ENCODE data around the gene FSCN2.

DNA sequence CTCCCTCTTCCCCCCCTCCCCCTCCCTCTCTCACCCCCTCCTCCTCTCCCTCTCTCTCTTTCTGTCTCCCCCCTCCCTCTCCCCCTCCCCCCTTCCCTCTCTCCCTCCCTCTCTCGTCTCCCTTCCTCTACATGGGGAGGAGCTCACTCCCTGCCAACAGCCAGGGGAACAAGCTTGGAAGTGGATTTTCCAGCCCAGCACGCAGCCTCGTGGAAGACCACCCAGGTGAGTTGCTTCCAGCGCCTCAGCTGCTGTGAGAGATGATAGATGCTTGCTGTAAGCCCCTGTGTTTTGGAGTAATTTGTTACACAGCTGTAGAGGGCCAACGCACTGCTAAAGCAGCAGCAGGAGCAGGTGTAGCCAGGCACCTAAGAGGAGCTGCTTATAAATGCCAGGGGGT lies 36.4 kb upstream of the FSCN2 start:
- TF ChIP-seq, protein P1, sequence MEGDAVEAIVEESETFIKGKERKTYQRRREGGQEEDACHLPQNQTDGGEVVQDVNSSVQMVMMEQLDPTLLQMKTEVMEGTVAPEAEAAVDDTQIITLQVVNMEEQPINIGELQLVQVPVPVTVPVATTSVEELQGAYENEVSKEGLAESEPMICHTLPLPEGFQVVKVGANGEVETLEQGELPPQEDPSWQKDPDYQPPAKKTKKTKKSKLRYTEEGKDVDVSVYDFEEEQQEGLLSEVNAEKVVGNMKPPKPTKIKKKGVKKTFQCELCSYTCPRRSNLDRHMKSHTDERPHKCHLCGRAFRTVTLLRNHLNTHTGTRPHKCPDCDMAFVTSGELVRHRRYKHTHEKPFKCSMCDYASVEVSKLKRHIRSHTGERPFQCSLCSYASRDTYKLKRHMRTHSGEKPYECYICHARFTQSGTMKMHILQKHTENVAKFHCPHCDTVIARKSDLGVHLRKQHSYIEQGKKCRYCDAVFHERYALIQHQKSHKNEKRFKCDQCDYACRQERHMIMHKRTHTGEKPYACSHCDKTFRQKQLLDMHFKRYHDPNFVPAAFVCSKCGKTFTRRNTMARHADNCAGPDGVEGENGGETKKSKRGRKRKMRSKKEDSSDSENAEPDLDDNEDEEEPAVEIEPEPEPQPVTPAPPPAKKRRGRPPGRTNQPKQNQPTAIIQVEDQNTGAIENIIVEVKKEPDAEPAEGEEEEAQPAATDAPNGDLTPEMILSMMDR (conservative IDR thresholded peaks at IDR 0.05; ENCODE audit: low read depth, low read length) = no peak
- TF ChIP-seq RAD21 (IDR thresholded peaks at IDR 0.05; ENCODE audit: low read length) (no peak), BHLHE40 (IDR thresholded peaks at IDR 0.05; ENCODE audit: low read depth, low read length) (no peak), MAZ (IDR thresholded peaks at IDR 0.05; ENCODE audit: borderline replicate concordance, low read depth, low read length) (no peak), RFX5 (IDR thresholded peaks at IDR 0.05; ENCODE audit: low read depth, low read length) (no peak), POLR2A (IDR thresholded peaks at IDR 0.05; ENCODE audit: low read depth, low read length) (no peak), RCOR1 (IDR thresholded peaks at IDR 0.05; ENCODE audit: insufficient replicate concordance, low read length) (no peak), MXI1 (IDR thresholded peaks at IDR 0.05; ENCODE audit: borderline replicate concordance, low read depth, low read length) (no peak), SMC3 (IDR thresholded peaks at IDR 0.05; ENCODE audit: low read depth, low read length) (no peak), MAFK (IDR thresholded peaks at IDR 0.05; ENCODE audit: low read depth, low read length) (no peak), CEBPB (IDR thresholded peaks at IDR 0.05; ENCODE audit: low read depth, low read length) (no peak), NFE2L2 (IDR thresholded peaks at IDR 0.05; ENCODE audit: low read depth, low read length) (no peak)
- TF ChIP-seq, protein P2, sequence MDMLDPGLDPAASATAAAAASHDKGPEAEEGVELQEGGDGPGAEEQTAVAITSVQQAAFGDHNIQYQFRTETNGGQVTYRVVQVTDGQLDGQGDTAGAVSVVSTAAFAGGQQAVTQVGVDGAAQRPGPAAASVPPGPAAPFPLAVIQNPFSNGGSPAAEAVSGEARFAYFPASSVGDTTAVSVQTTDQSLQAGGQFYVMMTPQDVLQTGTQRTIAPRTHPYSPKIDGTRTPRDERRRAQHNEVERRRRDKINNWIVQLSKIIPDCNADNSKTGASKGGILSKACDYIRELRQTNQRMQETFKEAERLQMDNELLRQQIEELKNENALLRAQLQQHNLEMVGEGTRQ (IDR thresholded peaks at IDR 0.05; ENCODE audit: low read depth, low read length) = no peak
- TF ChIP-seq, protein P3, sequence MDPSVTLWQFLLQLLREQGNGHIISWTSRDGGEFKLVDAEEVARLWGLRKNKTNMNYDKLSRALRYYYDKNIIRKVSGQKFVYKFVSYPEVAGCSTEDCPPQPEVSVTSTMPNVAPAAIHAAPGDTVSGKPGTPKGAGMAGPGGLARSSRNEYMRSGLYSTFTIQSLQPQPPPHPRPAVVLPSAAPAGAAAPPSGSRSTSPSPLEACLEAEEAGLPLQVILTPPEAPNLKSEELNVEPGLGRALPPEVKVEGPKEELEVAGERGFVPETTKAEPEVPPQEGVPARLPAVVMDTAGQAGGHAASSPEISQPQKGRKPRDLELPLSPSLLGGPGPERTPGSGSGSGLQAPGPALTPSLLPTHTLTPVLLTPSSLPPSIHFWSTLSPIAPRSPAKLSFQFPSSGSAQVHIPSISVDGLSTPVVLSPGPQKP (IDR thresholded peaks at IDR 0.05; ENCODE audit: borderline replicate concordance, low read depth, low read length) = no peak

Measured in IMR-90 (cell line).